T-helper 1 cell treated with Interleukin-12 subunit alpha and Interleukin-12 subunit beta and Interleukin-4 antibody, amounts not matched to agents 30 μg/mL and 1 μg/mL, for 36 hours (primary cell): ENCODE data around the gene GPSM1.
"Not testable (repeated sequence)": the region's sequence is repeated elsewhere in the genome, so short reads cannot be mapped to it uniquely, and the experiment has no call there.

Experiments used
- H3K27ac Mint-ChIP-seq: one replicate; pipeline ENCODE4 v1.8.0; 2021; ENCODE audit warnings: mild to moderate bottlenecking, mixed read lengths
- H3K27me3 Mint-ChIP-seq: one replicate; pipeline ENCODE4 v1.8.0; 2021; ENCODE audit warnings: low read depth, mixed read lengths
- H3K36me3 Mint-ChIP-seq: one replicate; pipeline ENCODE4 v1.8.0; 2021; ENCODE audit warnings: low read depth, mixed read lengths
- H3K4me1 Mint-ChIP-seq: one replicate; pipeline ENCODE4 v1.8.0; 2021; ENCODE audit warnings: low read depth, mixed read lengths
- H3K4me3 Mint-ChIP-seq: one replicate; pipeline ENCODE4 v1.8.0; 2021; ENCODE audit warnings: mild to moderate bottlenecking, moderate library complexity, mixed read lengths
- H3K9me3 Mint-ChIP-seq: one replicate; pipeline ENCODE4 v1.8.0; 2021; ENCODE audit warnings: mixed read lengths

The GPSM1 gene

GRCh38 chr9:136314944-136315343 lies 12.4 kb upstream of the GPSM1 start:
- Mint-ChIP-seq H3K27ac (no peak overlapping the region), H3K4me3 (no peak overlapping the region), H3K36me3 (peaks cover 6% of the 10 kb centered on the region), H3K9me3 (peaks cover 22% of the 10 kb centered on the region), H3K27me3 (no peaks in the 10 kb centered on the region), H3K4me1 (no peaks in the 10 kb centered on the region)

DNA sequence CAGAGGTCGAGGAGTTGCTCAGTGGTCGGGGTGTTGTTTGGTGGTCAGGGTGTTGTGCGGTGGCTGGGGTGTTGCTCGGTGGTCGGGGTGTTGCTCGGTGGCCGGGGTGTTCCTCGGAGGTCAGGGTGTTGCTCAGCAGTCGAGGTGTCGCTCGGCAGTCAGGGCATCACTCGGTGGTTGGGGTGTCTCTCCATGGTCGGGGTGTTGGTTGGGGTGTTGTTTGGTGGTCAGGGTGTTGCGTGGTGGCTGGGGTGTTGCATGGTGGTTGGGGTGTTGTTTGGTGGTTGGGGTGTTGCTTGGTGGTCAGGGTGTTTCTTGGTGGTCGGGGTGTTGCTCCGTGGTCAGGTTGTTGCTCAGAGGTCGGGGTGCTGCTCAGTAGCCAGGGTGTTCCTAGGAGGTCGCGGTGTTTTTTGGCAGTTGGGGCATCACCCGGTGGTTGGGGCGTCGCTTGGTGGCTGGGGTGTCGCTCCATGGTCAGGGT lies 11.0 kb upstream of the GPSM1 start:
- no peaks in the 10 kb centered on the region for H3K4me1 Mint-ChIP-seq

DNA sequence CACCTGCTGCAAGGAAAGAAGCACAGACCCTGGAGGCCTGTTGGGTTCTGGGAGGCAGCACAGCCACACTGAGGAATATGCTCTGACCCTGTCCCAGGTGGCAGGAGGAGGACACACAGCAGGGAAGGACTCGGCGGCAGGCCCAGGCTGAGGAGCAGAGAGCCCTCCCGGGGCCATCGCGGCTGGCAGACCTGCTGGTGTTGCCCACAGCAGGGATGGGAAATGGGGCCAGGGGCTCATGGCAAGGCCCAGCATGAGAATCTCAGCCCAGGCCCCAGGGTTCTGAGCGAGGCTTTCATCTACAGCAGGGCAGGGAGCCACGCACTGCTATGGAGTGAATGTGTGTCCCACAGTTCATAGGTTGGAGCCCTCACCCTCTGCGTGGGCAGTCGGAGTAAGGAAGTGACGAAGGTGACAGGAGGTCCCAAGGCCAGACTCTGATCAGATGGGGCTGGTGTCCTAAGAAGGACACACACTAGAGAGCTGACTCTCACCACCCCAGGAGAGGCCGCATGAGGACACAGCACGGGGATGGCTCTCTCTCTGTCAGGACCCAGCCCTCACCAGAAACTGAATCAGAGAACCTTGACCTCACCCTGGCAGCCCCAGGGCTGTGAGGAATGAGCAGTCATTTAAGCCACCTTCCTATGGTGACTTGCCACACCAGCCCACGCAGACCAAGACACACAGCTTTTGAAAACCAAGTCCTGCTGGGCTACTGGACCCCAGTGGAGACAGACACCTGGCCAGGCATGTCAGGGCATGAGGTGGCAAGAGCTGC lies 10.3 kb upstream of the GPSM1 start:
- Mint-ChIP-seq H3K9me3 (peaks cover 22% of the 10 kb centered on the region), H3K4me3 (no peak overlapping the region), H3K27ac (no peak overlapping the region), H3K4me1 (no peaks in the 10 kb centered on the region), H3K27me3 (no peaks in the 10 kb centered on the region), H3K36me3 (peaks cover 6% of the 10 kb centered on the region)

More for the DNA sequence above, 11.0 kb upstream of the GPSM1 start:
- H3K9me3 Mint-ChIP-seq, result peaks cover 22% of the 10 kb centered on the region
- H3K4me3 Mint-ChIP-seq, result no peak overlapping the region
- H3K36me3 Mint-ChIP-seq, result peaks cover 6% of the 10 kb centered on the region
- no peaks in the 10 kb centered on the region for H3K27me3 Mint-ChIP-seq
- no peak overlapping the region for H3K27ac Mint-ChIP-seq

GRCh38 chr9:136317695-136318094 lies 9.6 kb upstream of the GPSM1 start:
- no peaks in the 10 kb centered on the region for H3K27me3 Mint-ChIP-seq
- no peak overlapping the region for H3K4me3 Mint-ChIP-seq
- H3K27ac Mint-ChIP-seq, result no peak overlapping the region
- H3K9me3 Mint-ChIP-seq, result peaks cover 22% of the 10 kb centered on the region
- H3K4me1 Mint-ChIP-seq, result no peaks in the 10 kb centered on the region
- peaks cover 6% of the 10 kb centered on the region for H3K36me3 Mint-ChIP-seq

DNA sequence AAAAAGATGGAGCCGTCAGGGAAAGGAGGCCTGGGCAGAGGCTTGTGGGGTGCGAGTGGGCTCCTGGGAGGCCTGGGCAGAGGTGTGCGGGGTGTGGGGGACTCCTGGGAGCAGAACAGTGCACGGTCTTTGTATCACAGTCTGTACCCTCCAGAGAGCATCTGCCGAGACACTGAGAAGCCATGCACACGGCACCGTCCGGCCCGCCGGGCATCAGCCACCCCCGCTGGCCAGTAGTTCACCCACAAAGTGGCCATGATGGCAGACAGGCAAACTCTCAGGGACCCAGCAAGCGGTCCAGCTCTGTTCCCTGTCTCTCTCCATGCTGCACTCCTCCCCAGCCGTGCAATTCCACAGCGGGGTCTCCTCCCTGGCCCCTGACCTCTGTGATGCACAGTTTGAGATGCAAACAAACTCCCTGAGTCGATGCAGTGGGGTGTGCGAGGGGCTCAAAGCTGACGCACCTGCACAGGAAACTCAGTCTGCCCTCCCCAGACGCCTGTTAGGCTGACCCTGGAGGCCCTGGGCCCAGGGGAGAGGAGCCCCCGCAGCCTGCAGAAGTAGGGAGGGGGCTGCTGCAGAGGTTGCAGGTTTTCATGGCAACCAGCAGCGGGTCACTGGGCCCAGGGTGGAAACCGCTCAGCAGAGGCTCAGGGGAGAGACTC lies 9.1 kb upstream of the GPSM1 start:
- Mint-ChIP-seq H3K36me3 (peaks cover 6% of the 10 kb centered on the region), H3K27me3 (no peaks in the 10 kb centered on the region), H3K9me3 (peaks cover 22% of the 10 kb centered on the region)

DNA sequence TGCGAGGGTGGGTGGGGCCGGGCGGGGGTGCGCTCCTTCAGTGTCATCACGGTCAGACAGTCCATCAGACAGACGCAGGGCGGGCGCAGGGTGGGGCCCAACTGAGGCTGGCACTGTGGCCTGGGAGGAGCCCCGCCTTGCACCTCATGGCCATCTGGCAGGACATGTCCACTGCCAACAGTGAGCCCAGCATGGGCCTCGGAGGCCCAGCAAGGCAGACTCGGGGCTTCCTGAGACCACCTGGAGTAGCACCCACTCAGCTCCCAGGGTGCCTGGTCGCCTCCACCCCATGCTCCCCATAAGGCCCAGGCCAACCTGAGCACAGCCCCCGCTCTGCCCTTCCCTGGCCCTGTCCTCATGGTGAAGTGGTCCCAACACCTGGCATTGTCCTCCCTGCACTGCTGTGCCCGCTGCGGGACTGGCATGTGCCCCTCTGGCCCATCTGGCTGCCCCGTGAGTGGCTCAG lies 8.5 kb upstream of the GPSM1 start:
- Mint-ChIP-seq H3K9me3 (peaks cover 22% of the 10 kb centered on the region), H3K36me3 (peaks cover 6% of the 10 kb centered on the region), H3K4me3 (no peak overlapping the region), H3K27ac (no peak overlapping the region), H3K4me1 (no peaks in the 10 kb centered on the region), H3K27me3 (no peaks in the 10 kb centered on the region)

More for the DNA sequence above, 9.1 kb upstream of the GPSM1 start:
- Mint-ChIP-seq H3K27ac (no peak overlapping the region), H3K4me1 (no peaks in the 10 kb centered on the region), H3K4me3 (no peak overlapping the region)

- peaks cover 22% of the 10 kb centered on the region for H3K9me3 Mint-ChIP-seq
- H3K27me3 Mint-ChIP-seq, H3K4me3 Mint-ChIP-seq: not testable (repeated sequence)
These were observed 8.1 kb upstream of the GPSM1 start for GRCh38 chr9:136319244-136319643.

DNA sequence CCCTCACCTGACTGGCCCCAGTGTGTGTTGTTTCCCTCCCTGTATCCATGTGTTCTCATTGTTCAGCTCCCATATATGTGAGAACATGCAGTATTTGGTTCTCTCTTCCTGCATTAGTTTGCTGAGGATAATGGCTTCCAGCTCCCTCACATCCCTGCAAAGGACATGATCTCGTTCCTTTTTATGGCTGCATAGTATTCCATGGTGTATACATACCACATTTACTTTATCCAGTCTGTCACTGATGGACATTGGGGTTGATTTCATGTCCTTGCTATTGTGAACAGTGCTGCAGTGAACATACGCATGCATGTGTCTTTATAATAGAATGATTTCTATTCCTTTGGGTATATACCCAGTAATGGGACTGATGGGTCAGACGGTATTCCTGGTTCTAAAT lies 7.4 kb upstream of the GPSM1 start:
- H3K9me3 Mint-ChIP-seq, result peaks cover 15% of the 10 kb centered on the region

More at GRCh38 chr9:136319244-136319643, 8.1 kb upstream of the GPSM1 start:
- H3K27ac Mint-ChIP-seq, H3K4me1 Mint-ChIP-seq, H3K36me3 Mint-ChIP-seq: not testable (repeated sequence)

DNA sequence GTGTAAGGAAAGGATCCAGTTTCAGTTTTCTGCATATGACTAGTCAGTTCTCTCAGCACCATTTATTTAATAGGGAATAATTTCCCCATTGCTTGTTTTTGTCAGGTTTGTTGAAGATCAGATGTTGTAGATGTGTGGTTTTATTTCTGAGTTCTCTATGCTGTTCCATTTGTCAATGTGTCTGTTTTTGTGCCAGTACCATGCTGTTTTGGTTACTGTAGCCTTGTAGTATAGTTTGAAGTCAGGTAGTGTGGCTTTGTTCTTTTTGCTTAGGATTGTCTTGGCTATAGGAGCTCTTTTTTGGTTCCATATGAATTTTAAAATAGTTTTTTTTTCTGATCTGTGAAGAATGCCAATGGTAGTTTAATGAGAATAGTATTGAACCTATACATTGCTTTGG lies 6.4 kb upstream of the GPSM1 start:
- not testable (repeated sequence) for H3K9me3 Mint-ChIP-seq, H3K4me3 Mint-ChIP-seq, H3K27ac Mint-ChIP-seq, H3K36me3 Mint-ChIP-seq, H3K4me1 Mint-ChIP-seq, H3K27me3 Mint-ChIP-seq

More for the DNA sequence above, 7.4 kb upstream of the GPSM1 start:
- not testable (repeated sequence) for H3K36me3 Mint-ChIP-seq, H3K4me1 Mint-ChIP-seq, H3K4me3 Mint-ChIP-seq, H3K27me3 Mint-ChIP-seq, H3K27ac Mint-ChIP-seq

- Mint-ChIP-seq H3K27me3 (no peaks in the 10 kb centered on the region), H3K9me3 (no peaks in the 10 kb centered on the region), H3K27ac (no peak overlapping the region), H3K36me3 (no peaks in the 10 kb centered on the region), H3K4me1 (no peaks in the 10 kb centered on the region), H3K4me3 (no peak overlapping the region)
These were observed 5.8 kb upstream of the GPSM1 start for GRCh38 chr9:136321561-136321960.

GRCh38 chr9:136322756-136323330 lies 4.5 kb upstream of the GPSM1 start:
- Mint-ChIP-seq H3K27ac (no peak overlapping the region), H3K9me3 (no peaks in the 10 kb centered on the region), H3K4me3 (no peak overlapping the region), H3K36me3 (no peaks in the 10 kb centered on the region), H3K27me3 (no peaks in the 10 kb centered on the region), H3K4me1 (no peaks in the 10 kb centered on the region)

DNA sequence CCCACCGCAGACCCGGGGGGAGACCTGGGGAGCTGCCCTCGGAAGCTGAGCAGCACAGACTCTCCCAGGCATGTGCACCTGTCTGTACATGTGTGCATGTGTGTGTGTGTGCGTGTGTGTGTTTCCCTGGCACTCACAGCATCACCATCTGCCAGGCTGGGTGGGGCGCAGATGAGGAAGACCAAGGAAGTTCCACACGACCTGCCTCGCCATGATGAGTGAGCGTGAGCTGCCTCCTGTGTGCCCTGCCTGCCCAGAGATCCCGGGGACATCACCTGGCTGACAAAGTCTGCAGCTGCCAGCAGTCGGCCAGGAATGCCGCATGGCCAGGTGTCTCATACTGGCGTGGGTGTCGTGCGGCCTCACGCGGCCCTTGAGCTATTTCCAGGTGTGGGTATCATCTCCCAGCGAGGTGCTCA lies 4.0 kb upstream of the GPSM1 start:
- H3K4me3 Mint-ChIP-seq, result no peak overlapping the region
- no peaks in the 10 kb centered on the region for H3K27me3 Mint-ChIP-seq
- H3K4me1 Mint-ChIP-seq, result no peaks in the 10 kb centered on the region
- H3K27ac Mint-ChIP-seq, result no peak overlapping the region
- no peaks in the 10 kb centered on the region for H3K9me3 Mint-ChIP-seq
- no peaks in the 10 kb centered on the region for H3K36me3 Mint-ChIP-seq

DNA sequence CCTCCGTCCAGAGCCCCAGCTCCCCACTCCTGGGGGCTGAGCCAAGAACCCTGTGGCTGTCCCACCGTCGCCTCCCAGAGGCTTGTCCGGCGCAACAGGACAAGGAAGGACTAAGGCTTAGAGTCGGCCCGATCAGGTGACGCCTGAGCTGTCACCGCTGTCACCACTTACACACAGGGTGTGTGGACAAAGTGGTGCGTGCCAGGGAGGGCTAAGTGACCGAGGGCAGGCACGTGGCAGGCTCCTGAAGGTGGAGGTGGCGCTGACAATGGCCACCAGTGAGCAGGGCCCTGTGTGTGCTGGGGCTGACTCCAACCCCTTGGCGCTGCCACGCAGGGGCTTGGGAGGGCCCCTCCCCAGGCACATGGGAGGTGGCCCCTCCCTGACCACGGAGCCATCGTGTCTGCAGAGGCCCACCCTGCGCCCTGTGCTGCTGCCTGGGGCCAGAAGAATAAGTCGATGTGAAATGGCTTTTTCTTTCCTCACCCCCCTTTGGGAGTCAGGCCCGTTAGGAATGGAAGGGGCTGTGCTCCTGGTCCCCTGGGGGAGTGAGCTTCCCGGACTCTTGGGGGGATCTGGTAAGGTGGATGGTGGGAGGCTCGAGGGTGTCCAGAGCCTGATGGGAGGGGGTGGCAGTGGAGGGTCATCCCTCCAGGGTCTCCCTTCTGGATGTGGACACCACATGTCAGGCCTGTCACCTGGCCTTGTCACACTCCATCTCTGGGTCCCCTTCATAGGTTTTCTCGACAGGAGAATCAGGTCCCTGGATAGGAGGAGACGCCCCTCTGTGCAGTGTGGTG lies 2.6 kb upstream of the GPSM1 start:
- Mint-ChIP-seq H3K4me3 (no peak overlapping the region), H3K27ac (no peak overlapping the region), H3K4me1 (no peaks in the 10 kb centered on the region), H3K36me3 (no peaks in the 10 kb centered on the region), H3K27me3 (no peaks in the 10 kb centered on the region), H3K9me3 (no peaks in the 10 kb centered on the region)

DNA sequence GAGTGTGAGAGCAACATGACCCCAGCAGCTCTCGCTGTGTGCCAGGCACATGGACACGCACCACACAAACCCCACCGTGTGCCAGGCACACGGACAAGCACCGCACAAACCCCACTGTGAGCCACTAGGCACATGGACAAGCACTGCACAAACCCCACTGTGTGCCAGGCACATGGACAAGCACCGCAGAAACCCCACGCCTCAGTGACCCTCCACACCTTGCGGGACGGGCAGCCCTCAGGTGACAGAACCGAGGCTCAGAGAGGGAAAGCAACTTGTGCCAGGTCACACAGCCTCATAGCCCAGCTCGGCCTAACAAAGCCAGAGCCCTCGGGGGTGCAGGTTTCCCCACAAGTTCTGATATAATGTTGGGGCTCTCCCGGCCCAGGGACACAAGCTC lies 2.0 kb upstream of the GPSM1 start:
- Mint-ChIP-seq H3K4me3 (no peak overlapping the region), H3K9me3 (no peaks in the 10 kb centered on the region), H3K27me3 (no peaks in the 10 kb centered on the region), H3K36me3 (no peaks in the 10 kb centered on the region), H3K4me1 (no peaks in the 10 kb centered on the region), H3K27ac (no peak overlapping the region)
